Ovary (tissue), 9 donors: Measurements from ENCODE around the gene RGS6. TPM values are rescaled to one million over a fixed set of nuclear protein-coding genes. Genes with fewer than 3 reads are reported as not detected.

Experiments
- DNase-seq, 5 donors: peaks; one replicate each; pipeline ENCODE4 v3.0.0-alpha.2; 2019 to 2020
- H3K27ac ChIP-seq, 2 donors: fragments of 200-600 bp; one replicate each; pipeline versions ENCODE4 v1.5.1 to v1.8.0; 2019 to 2022
- H3K27me3 ChIP-seq: fragments of 200-600 bp; one replicate; pipeline ENCODE4 v1.8.0; 2022
- H3K36me3 ChIP-seq: fragments of 200-600 bp; sonication (generic); one replicate; pipeline ENCODE4 v1.5.1; 2019
- H3K4me1 ChIP-seq: one replicate; pipeline ENCODE4 v1.8.1; 2013; ENCODE audit warnings: mild to moderate bottlenecking, moderate library complexity; ENCODE audit not compliant: insufficient read depth
- H3K4me3 ChIP-seq: fragments of 200-600 bp; sonication (generic); one replicate; pipeline ENCODE4 v1.5.1; 2017
- H3K9me3 ChIP-seq, 2 donors: fragments of 200-600 bp in 1 of 2; sonication (generic) in 1 of 2; one replicate each; pipeline versions ENCODE4 v1.5.1 to v1.8.1; 2013 to 2019; ENCODE audit warnings: mild to moderate bottlenecking in 1 of 2, moderate library complexity in 1 of 2
- EP300 ChIP-seq: sonication (generic); formaldehyde crosslinking; IDR thresholded peaks from one replicate; pipeline ENCODE4 v1.6.1; 2017; ENCODE audit warnings: antibody characterized with exemption
- POLR2A ChIP-seq: fragments of 450-650 bp; IDR thresholded peaks from one replicate; pipeline ENCODE4 v1.6.1; 2017; ENCODE audit warnings: antibody characterized with exemption, mild to moderate bottlenecking, moderate library complexity
- WGBS, 3 donors: extraction: QIAGEN DNeasy Blood & Tissue Kit in 1 of 3; methylation state at CpG; one replicate each; pipeline versions ENCODE4 v1.1.5 to v1.1.7; 2013 to 2017; 5-methylcytosine and 5-hydroxymethylcytosine counted together
- intact Hi-C, 4 donors: fragments of 100-400 bp; cut with DNase I; formaldehyde crosslinking; loops; one replicate each; pipeline versions ENCODE4 v1.11.0 to v1.15.1; 2022 to 2023
- polyA plus RNA-seq, 2 donors: library from polyadenylated mRNA; stranded (reverse); fragments of 200-250 nt in 1 of 2; fragments of 350-450 nt in 1 of 2; fragmentation: Illumina TruSeq in 1 of 2; extraction: RNeasy Lipid Tissue Mini Kit (QIAGEN cat#74804) in 1 of 2; gene quantifications; one replicate each; pipeline ENCODE4 v1.2.3, GENCODE V29; 2013 to 2014
- total RNA-seq, 7 donors: library from RNA; depleted of rRNA in 2 of 7; stranded (reverse); fragments of >200 nt in 2 of 7; fragmentation: NEBNext Ultra II Directional in 3 of 7; extraction: Animal tissue kit (Norgen Biotek cat#: 25700) in 3 of 7; gene quantifications; one replicate each; pipeline versions ENCODE4 v1.1.0 to v1.2.4, GENCODE V29; 2016 to 2023
- TF ChIP-seq, protein P1 (sequence below), 3 donors: fragments of 450-650 bp in 2 of 3; fragments of 200-600 bp in 1 of 3; IDR thresholded peaks; one replicate each; pipeline versions ENCODE4 v1.5.1 to v1.8.0; 2016 to 2022; ENCODE audit warnings: antibody characterized with exemption in 3 of 3, mild to moderate bottlenecking in 1 of 3
- donor health status: DM: no; HTN: no; CAD: no; lungs with moderate emphysema.
- donor health status: DM: no; HTN: no; CAD: no.
- donor health status: Bipolar disorder and iron deficiency.
- donor health status: DM: yes; HTN: yes; CAD: no.
- donor health status: DM: no; HTN: no; CAD: no.
- donor health status: DM: yes; HTN: yes; CAD: no.

Gene RGS6
- total and polyA plus RNA-seq, 9 donors = 0.53 to 6.9 (median 1.1) TPM

DNA sequence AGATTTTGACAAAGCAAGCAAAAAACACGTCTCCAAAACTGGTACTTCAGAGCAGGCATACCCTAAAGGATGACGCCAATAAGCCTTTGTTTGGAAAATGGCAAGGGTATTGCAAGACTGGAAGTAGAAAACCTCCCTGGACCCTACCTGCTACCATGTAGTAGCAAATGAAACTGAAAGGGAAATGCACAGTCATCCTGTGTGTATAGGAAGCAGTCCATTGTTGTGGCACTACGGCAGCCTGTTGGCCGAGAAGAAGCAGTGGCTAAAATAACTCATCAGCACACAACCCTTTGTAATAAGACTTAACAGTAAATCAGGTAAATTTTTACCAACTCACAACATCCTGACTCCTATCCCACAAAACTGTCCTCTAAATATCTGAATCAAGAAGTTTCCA is 386.4 kb downstream of the RGS6 start:
- Histone ChIP-seq H3K36me3 (no peaks in the 10 kb centered on the region), H3K4me3 (no peak overlapping the region), H3K4me1 (no peaks in the 10 kb centered on the region), H3K9me3 (peaks cover 0 to 3% of the 10 kb centered on the region in 2 donors), H3K27ac (no peak overlapping the region), H3K27me3 (no peaks in the 10 kb centered on the region)
- no peak for DNase-seq
- no peak for TF ChIP-seq EP300
- TF ChIP-seq POLR2A = no peak
- TF ChIP-seq, protein P1, sequence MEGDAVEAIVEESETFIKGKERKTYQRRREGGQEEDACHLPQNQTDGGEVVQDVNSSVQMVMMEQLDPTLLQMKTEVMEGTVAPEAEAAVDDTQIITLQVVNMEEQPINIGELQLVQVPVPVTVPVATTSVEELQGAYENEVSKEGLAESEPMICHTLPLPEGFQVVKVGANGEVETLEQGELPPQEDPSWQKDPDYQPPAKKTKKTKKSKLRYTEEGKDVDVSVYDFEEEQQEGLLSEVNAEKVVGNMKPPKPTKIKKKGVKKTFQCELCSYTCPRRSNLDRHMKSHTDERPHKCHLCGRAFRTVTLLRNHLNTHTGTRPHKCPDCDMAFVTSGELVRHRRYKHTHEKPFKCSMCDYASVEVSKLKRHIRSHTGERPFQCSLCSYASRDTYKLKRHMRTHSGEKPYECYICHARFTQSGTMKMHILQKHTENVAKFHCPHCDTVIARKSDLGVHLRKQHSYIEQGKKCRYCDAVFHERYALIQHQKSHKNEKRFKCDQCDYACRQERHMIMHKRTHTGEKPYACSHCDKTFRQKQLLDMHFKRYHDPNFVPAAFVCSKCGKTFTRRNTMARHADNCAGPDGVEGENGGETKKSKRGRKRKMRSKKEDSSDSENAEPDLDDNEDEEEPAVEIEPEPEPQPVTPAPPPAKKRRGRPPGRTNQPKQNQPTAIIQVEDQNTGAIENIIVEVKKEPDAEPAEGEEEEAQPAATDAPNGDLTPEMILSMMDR (IDR thresholded peaks at IDR 0.05) = no peak
- 78 to 89% (median 87%) methylated on average over 4 of the region's 4 CpGs for WGBS, 3 donors
- intact Hi-C loops = no loop called here

DNA sequence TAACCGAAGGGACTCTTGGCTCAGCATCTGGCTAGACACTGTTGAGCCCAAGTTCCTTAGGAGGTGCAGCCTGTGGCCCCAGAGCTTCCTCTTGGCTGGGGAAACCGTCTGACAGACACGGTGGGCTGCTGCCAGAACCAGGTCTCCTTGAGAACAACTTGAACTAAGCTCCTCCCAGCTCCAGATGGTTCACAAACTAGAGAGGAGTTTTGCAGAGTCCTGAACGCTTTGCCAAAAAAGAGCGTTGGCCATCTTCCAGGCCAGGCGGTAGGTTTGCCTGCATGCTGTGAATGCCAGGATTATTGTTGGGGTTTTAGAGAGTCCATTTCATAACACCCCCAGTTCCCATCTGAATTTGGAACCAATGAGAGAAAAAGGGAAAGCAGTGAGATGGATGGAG is 399.8 kb downstream of the RGS6 start:
- WGBS, 3 donors = 1 to 2% (median 1%) methylated on average over 6 of the region's 6 CpGs
- peak; percentile 63 to 90 (median 84) for DNase-seq
- H3K27me3 ChIP-seq = no peaks in the 10 kb centered on the region
- TF ChIP-seq EP300 = no peak
- TF ChIP-seq, protein P1 (IDR thresholded peaks at IDR 0.05) = no peak
- TF ChIP-seq POLR2A = no peak
- peaks cover 14% of the 10 kb centered on the region for H3K4me1 ChIP-seq
- H3K36me3 ChIP-seq = no peaks in the 10 kb centered on the region
- H3K9me3 ChIP-seq = no peaks in the 10 kb centered on the region
- no peak overlapping the region for H3K4me3 ChIP-seq
- H3K27ac ChIP-seq = peak overlapping the region in 1 of 2 donors; percentile 50
- intact Hi-C loops = no loop called here

DNA sequence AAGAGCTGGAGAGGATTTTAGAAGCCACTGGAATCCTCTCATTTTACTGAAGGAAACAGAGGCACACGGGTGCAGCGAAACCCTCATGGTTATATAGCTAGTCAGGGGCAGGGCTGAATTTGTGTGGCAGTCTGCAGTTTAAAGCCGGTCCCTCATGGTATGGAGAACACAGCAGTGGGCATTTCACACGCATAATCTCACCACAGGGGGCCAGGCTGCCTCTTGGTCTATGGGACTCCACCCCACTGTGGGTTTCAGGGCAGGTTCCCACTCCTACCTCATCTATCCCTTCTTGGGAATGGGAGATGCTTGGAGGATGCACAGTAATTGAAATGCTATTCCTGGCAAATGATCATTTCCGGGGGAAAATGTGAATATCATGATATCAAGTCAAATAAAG is 400.6 kb downstream of the RGS6 start:
- peaks cover 14% of the 10 kb centered on the region for H3K4me1 ChIP-seq
- intact Hi-C loops = no loop called here
- no peaks in the 10 kb centered on the region for H3K36me3 ChIP-seq
- H3K27ac ChIP-seq = peak overlapping the region in 1 of 2 donors; percentile 44
- H3K4me3 ChIP-seq = no peak overlapping the region
- H3K27me3 ChIP-seq = no peaks in the 10 kb centered on the region
- H3K9me3 ChIP-seq = no peaks in the 10 kb centered on the region
- TF ChIP-seq POLR2A = no peak
- TF ChIP-seq, protein P1 (IDR thresholded peaks at IDR 0.05) = no peak
- TF ChIP-seq EP300 = no peak
- DNase-seq = no peak
- 69 to 80% (median 70%) methylated on average over 5 of the region's 5 CpGs for WGBS, 3 donors

DNA sequence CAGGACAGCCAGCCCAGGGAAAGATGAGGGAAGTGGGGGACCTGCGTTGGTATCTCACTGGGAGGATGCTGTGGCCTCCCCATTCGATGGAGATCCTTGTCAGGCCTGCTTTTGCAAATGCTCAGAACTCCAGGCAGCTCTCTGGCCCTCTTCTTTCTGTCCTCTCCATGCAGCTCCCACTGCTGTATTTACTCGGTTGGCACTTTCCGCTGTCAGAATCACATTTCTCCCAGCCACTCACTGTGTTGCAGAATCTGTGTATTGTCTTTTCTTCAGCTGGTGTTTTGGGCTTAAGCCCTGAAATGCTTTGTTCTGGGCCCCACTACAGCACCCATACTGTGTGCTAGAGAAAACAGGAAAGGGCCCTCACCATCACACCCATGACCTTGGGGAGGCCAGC is 401.1 kb downstream of the RGS6 start:
- WGBS, 3 donors = 56 to 68% (median 60%) methylated on average over 4 of the region's 4 CpGs
- Histone ChIP-seq H3K9me3 (no peaks in the 10 kb centered on the region), H3K4me1 (peaks cover 14% of the 10 kb centered on the region), H3K27me3 (no peaks in the 10 kb centered on the region), H3K27ac (peak overlapping the region in 1 of 2 donors; percentile 12), H3K36me3 (no peaks in the 10 kb centered on the region), H3K4me3 (no peak overlapping the region)
- TF ChIP-seq, protein P1 (IDR thresholded peaks at IDR 0.05) = no peak
- TF ChIP-seq EP300 (no peak), POLR2A (no peak)
- intact Hi-C loops = no loop called here
- peak in 1 of 5 donors; percentile 23 for DNase-seq
